NCI-H2029 treated with DMSO at 0.1 percent for 48 hours (cell line): ENCODE results near the gene TMEM52.
"Not testable (repeated sequence)": the region's sequence is repeated elsewhere in the genome, so short reads cannot be mapped to it uniquely, and the experiment has no call there.

Source experiments
- DNase-seq: peaks from one replicate; lab custom pipeline; 2025; lab: John Stamatoyannopoulos, UW

TMEM52 gene

GRCh38 chr1:1893997-1894353 lies 25.1 kb downstream of the TMEM52 start:
- DNase-seq: no peak

- DNase-seq: no peak
Observed at GRCh38 chr1:1893291-1893985, 25.6 kb downstream of the TMEM52 start.

GRCh38 chr1:1892763-1893120 lies 26.3 kb downstream of the TMEM52 start:
- no peak for DNase-seq

GRCh38 chr1:1892079-1892762 lies 26.9 kb downstream of the TMEM52 start:
- DNase-seq: no peak

- DNase-seq: no peak
Observed at GRCh38 chr1:1891349-1892078, 27.6 kb downstream of the TMEM52 start.

- DNase-seq: no peak
Observed at GRCh38 chr1:1890506-1891348, 28.4 kb downstream of the TMEM52 start, which contains the start of gene GNB1. TSS of gene GNB1 (minus strand) at chr1:1891087. CDS start at chr1:1825453, 65,634 bp downstream.

GRCh38 chr1:1889847-1890505 lies 29.1 kb downstream of the TMEM52 start:
- no peak for DNase-seq

GRCh38 chr1:1889090-1889750 lies 29.9 kb downstream of the TMEM52 start:
- no peak for DNase-seq

GRCh38 chr1:1883890-1884289 lies 35.2 kb downstream of the TMEM52 start:
- DNase-seq: not testable (repeated sequence)

- no peak for DNase-seq
Observed at GRCh38 chr1:1883092-1883873, 35.8 kb downstream of the TMEM52 start.

- DNase-seq: no peak
Observed at GRCh38 chr1:1881727-1882126, 37.4 kb downstream of the TMEM52 start.

- no peak for DNase-seq
Observed at GRCh38 chr1:1880617-1881312, 38.3 kb downstream of the TMEM52 start.

- no peak for DNase-seq
Observed at GRCh38 chr1:1879942-1880341, 39.1 kb downstream of the TMEM52 start.

GRCh38 chr1:1877865-1878436 lies 41.1 kb downstream of the TMEM52 start:
- DNase-seq: no peak

GRCh38 chr1:1876335-1876930 lies 42.6 kb downstream of the TMEM52 start:
- DNase-seq: no peak

GRCh38 chr1:1875932-1876331 lies 43.1 kb downstream of the TMEM52 start:
- DNase-seq: no peak

- DNase-seq: no peak
Observed at GRCh38 chr1:1874901-1875300, 44.2 kb downstream of the TMEM52 start.

GRCh38 chr1:1873186-1873585 lies 45.9 kb downstream of the TMEM52 start:
- peak; percentile 68 for DNase-seq
